Large intestine (tissue), 3 donors: ENCODE data around the gene COQ2. TPM values are rescaled to one million over a fixed set of nuclear protein-coding genes. Genes with fewer than 3 reads are reported as not detected.
"Not testable (repeated sequence)": the region's sequence is repeated elsewhere in the genome, so short reads cannot be mapped to it uniquely, and the experiment has no call there.

ENCODE experiments used
- DNase-seq, 2 donors: peaks; one replicate each; pipeline versions ENCODE4 v3.0.0 to v3.0.0-alpha.2; 2013
- H3K27ac ChIP-seq: one replicate; pipeline ENCODE4 v1.5.1; 2013; ENCODE audit warnings: low read length
- H3K27me3 ChIP-seq: 2 replicates; pipeline ENCODE4 v1.6.1; 2013; ENCODE audit warnings: low read length; ENCODE audit not compliant: control insufficient read depth, insufficient read depth
- H3K36me3 ChIP-seq: 2 replicates; pipeline ENCODE4 v1.6.1; 2013; ENCODE audit warnings: low read length; ENCODE audit not compliant: control insufficient read depth, insufficient read depth
- H3K4me1 ChIP-seq: one replicate; pipeline ENCODE4 v1.6.1; 2013; ENCODE audit warnings: low read length; ENCODE audit not compliant: control insufficient read depth, insufficient read depth
- H3K4me3 ChIP-seq: one replicate; pipeline ENCODE4 v1.5.1; 2013; ENCODE audit warnings: low read length
- H3K9me3 ChIP-seq: one replicate; pipeline ENCODE4 v1.6.1; 2013; ENCODE audit warnings: mild to moderate bottlenecking, low read depth, low read length, moderate library complexity; ENCODE audit not compliant: control insufficient read depth
- WGBS: methylation state at CpG from one replicate; pipeline ENCODE4 v1.1.5; 2013; ENCODE audit warnings: low lambda C conversion rate; ENCODE audit not compliant: insufficient coverage; 5-methylcytosine and 5-hydroxymethylcytosine counted together
- polyA plus RNA-seq: library from polyadenylated mRNA; unstranded; fragments of 120-200 nt; gene quantifications from one replicate; pipeline ENCODE4 v1.2.1, GENCODE V29; 2013

The COQ2 gene
- polyA plus RNA-seq, 1 donor: 14.7 TPM

GRCh38 chr4:83235645-83236133 is 48.9 kb downstream of the COQ2 start:
- not testable (repeated sequence) for H3K4me3 ChIP-seq
- WGBS: 100% methylated on average over 1 of the region's 3 CpGs

GRCh38 chr4:83234902-83235644 is 49.5 kb downstream of the COQ2 start:
- no peaks in the 10 kb centered on the region for H3K36me3 ChIP-seq
- peaks cover 12% of the 10 kb centered on the region for H3K4me1 ChIP-seq
- WGBS: 100% methylated on average over 1 of the region's 4 CpGs
- H3K27ac ChIP-seq: no peak overlapping the region
- H3K9me3 ChIP-seq: no peaks in the 10 kb centered on the region
- no peak for DNase-seq
- no peaks in the 10 kb centered on the region for H3K27me3 ChIP-seq
- H3K4me3 ChIP-seq: no peak overlapping the region

More at GRCh38 chr4:83235645-83236133, 48.9 kb downstream of the COQ2 start:
- H3K27ac ChIP-seq, H3K36me3 ChIP-seq, H3K27me3 ChIP-seq, H3K9me3 ChIP-seq, DNase-seq: not testable (repeated sequence)
- peaks cover 14% of the 10 kb centered on the region for H3K4me1 ChIP-seq

DNA sequence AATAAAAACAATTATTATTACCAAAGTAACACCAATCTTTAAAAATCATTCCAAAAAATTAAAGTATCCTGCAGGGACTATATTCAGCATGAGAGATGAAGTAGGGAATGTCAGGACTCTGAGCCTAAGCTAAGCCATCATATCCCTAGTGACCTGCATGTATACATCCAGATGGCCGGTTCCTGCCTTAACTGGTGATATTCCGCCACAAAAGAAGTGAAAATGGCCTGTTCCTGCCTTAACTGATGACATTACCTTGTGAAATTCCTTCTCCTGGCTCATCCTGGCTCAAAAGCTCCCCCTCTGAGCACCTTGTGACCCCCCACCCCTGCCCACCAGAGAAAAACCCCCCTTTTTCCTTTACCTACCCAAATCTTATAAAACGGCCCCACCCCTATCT is 50.2 kb downstream of the COQ2 start:
- H3K36me3 ChIP-seq, H3K27me3 ChIP-seq, H3K4me3 ChIP-seq, H3K27ac ChIP-seq, H3K4me1 ChIP-seq, DNase-seq, H3K9me3 ChIP-seq: not testable (repeated sequence)
- WGBS: no CpG with 5 or more reads among the region's 3 CpGs

DNA sequence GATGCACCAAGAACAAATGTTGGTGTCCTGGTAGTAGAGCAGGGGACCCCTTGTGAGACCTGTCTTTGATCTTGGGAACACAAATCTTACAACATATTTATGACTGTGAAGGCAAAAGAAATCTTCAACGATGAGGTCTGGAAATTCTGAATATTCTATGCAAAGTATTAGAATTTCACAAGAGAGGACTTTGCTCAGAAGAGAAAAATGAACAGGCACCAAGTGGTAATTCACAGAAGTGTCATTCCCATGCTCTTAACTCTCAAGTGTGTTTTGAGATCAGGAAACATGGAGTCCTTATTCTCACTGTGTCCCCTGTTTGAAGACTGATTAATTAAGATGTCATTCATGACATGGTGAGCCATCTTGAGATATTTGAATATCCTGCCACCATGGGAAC is 52.5 kb downstream of the COQ2 start:
- no peaks in the 10 kb centered on the region for H3K27me3 ChIP-seq
- H3K4me1 ChIP-seq: no peaks in the 10 kb centered on the region
- peak in 1 of 2 donors; percentile 40 for DNase-seq
- H3K27ac ChIP-seq: peak overlapping the region; percentile 55
- whole genome bisulfite sequencing: no CpG with 5 or more reads among the region's 1 CpG
- no peaks in the 10 kb centered on the region for H3K9me3 ChIP-seq
- no peaks in the 10 kb centered on the region for H3K36me3 ChIP-seq
- H3K4me3 ChIP-seq: no peak overlapping the region

- H3K36me3 ChIP-seq: no peaks in the 10 kb centered on the region
- no peaks in the 10 kb centered on the region for H3K27me3 ChIP-seq
- no peaks in the 10 kb centered on the region for H3K4me1 ChIP-seq
- WGBS: no CpG with 5 or more reads among the region's 1 CpG
- no peak overlapping the region for H3K4me3 ChIP-seq
- H3K9me3 ChIP-seq: no peaks in the 10 kb centered on the region
- DNase-seq: peak; percentile 50 to 81
- peak overlapping the region; percentile 55 for H3K27ac ChIP-seq
Observed at GRCh38 chr4:83231620-83232076, 53.0 kb downstream of the COQ2 start.

DNA sequence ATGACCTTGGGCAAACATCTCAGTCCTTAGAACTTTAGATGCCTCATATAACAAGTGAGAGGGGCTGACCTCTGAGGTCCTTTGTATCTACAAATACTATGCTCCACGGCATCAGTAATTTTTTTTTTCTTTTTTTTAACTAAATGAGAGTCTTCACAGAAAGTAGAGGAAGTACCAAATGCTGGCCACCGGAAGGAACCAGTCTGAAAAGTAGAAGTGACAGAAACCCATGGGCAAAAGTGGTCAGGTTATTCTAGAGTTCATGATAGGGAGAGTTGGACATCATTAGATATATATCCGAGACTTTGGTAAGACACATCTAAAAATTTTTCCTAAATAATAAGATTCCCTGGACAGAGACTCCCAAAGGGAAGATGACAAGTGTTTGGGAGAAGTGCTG is 53.7 kb downstream of the COQ2 start:
- no peaks in the 10 kb centered on the region for H3K4me1 ChIP-seq
- H3K9me3 ChIP-seq: no peaks in the 10 kb centered on the region
- no peaks in the 10 kb centered on the region for H3K36me3 ChIP-seq
- H3K27me3 ChIP-seq: no peaks in the 10 kb centered on the region
- WGBS: no CpG with 5 or more reads among the region's 3 CpGs
- peak overlapping the region; percentile 55 for H3K27ac ChIP-seq
- DNase-seq: no peak
- no peak overlapping the region for H3K4me3 ChIP-seq

- DNase-seq: peak; percentile 48 to 81
- Histone ChIP-seq H3K36me3 (no peaks in the 10 kb centered on the region), H3K4me3 (no peak overlapping the region), H3K9me3 (no peaks in the 10 kb centered on the region), H3K27me3 (no peaks in the 10 kb centered on the region), H3K27ac (peak overlapping the region; percentile 41), H3K4me1 (no peaks in the 10 kb centered on the region)
- no CpG with 5 or more reads among the region's 3 CpGs for WGBS
Observed at GRCh38 chr4:83229791-83230190, 54.8 kb downstream of the COQ2 start.

GRCh38 chr4:83228231-83228630 is 56.4 kb downstream of the COQ2 start:
- WGBS: no CpG with 5 or more reads among the region's 1 CpG
- Histone ChIP-seq H3K9me3 (no peaks in the 10 kb centered on the region), H3K36me3 (no peaks in the 10 kb centered on the region), H3K4me1 (no peaks in the 10 kb centered on the region), H3K27ac (no peak overlapping the region), H3K27me3 (no peaks in the 10 kb centered on the region), H3K4me3 (no peak overlapping the region)
- no peak for DNase-seq

DNA sequence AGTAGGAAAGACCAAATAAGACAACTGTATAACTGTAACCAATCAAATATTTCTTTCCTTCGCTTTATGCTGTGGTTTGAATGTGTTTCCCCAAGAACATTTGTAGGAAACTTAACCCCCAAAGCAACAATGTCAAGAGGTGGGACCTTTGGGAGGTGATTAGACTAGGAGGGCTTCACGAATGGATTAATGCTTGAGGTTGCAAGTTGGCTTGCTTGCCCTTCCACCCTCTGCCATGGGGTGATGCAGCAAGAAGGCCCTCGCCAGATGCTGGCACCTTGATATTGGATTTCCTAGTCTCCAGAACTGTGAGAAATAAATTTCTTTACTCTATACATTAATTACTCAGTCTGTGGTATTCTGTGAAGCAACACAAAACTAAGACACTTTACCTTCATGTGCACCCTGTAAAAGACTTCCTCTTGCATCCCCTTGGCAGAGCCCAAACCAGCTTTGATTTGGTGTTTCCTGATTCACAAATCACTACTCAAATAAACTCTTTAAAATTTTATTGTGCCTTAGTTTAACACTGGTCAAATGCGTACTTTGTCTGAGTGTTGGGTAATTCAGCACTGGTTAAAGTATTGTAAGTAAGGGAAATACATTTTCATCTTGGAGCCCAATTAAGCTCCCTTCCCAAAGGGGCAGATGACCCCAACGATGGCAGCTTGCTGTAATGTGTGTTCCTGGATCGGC is 59.9 kb downstream of the COQ2 start:
- H3K27ac ChIP-seq: no peak overlapping the region
- DNase-seq: no peak
- no peaks in the 10 kb centered on the region for H3K36me3 ChIP-seq
- H3K27me3 ChIP-seq: no peaks in the 10 kb centered on the region
- no peak overlapping the region for H3K4me3 ChIP-seq
- WGBS: no CpG with 5 or more reads among the region's 6 CpGs
- no peaks in the 10 kb centered on the region for H3K9me3 ChIP-seq
- no peaks in the 10 kb centered on the region for H3K4me1 ChIP-seq

DNA sequence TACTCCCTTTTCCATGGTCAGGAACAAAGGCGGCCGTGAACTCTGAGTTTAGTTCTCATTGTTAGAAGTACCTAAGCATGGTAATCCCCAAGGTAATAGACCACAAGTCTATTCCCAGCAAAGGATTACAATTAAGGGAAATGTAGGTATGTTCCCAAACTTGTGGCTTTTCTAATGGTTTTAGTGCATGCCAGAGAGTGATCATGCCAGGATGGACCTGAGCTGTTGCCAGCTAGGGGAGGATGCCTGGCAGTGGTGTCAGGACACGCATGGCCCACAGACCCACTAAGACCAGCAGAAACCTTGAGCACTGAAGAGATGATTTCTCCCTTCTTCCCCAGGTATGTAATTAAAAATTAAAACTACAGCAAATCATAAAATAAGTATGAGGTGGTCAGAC is 60.8 kb downstream of the COQ2 start:
- Histone ChIP-seq H3K4me1 (no peaks in the 10 kb centered on the region), H3K27ac (no peak overlapping the region), H3K9me3 (no peaks in the 10 kb centered on the region), H3K27me3 (no peaks in the 10 kb centered on the region), H3K36me3 (no peaks in the 10 kb centered on the region), H3K4me3 (no peak overlapping the region)
- no CpG with 5 or more reads among the region's 3 CpGs for WGBS
- DNase-seq: no peak
